Neural crest cell (in vitro differentiated cells): ENCODE measurements around the gene EBF3. TPM values are rescaled to one million over a fixed set of nuclear protein-coding genes. Genes with fewer than 3 reads are reported as not detected.

ENCODE experiments used
- DNase-seq: peaks from one replicate; pipeline ENCODE4 v3.0.0; 2021; ENCODE audit warnings: low read depth, mixed read lengths, low spot score
- H3K27ac Mint-ChIP-seq: one replicate; pipeline ENCODE4 v1.8.0; 2021; ENCODE audit warnings: mild to moderate bottlenecking, mixed read lengths; ENCODE audit not compliant: unreplicated experiment
- H3K27me3 Mint-ChIP-seq: 2 replicates; pipeline ENCODE4 v1.8.0; 2021; ENCODE audit warnings: low read depth, mild to moderate bottlenecking, mixed read lengths
- H3K36me3 Mint-ChIP-seq: 2 replicates; pipeline ENCODE4 v1.8.0; 2021; ENCODE audit warnings: low read depth, mild to moderate bottlenecking, mixed read lengths
- H3K4me1 Mint-ChIP-seq: 2 replicates; pipeline ENCODE4 v1.8.0; 2021; ENCODE audit warnings: mixed read lengths
- H3K4me3 Mint-ChIP-seq: one replicate; pipeline ENCODE4 v1.8.0; 2021; ENCODE audit warnings: mild to moderate bottlenecking, mixed read lengths
- H3K9me3 Mint-ChIP-seq: 2 replicates; pipeline ENCODE4 v1.8.0; 2021; ENCODE audit warnings: mixed read lengths
- total RNA-seq: library from RNA; stranded (reverse); gene quantifications from 2 replicates; pipeline ENCODE4 v1.2.1, GENCODE V29; 2021
- TF ChIP-seq, protein P1 (sequence below): fragments of 200-600 bp; sonication (generic); conservative IDR thresholded peaks from 2 replicates; pipeline ENCODE4 v1.5.0; 2021; ENCODE audit warnings: antibody characterized with exemption, mild to moderate bottlenecking

The EBF3 gene
- total RNA-seq, 1 donor from 2014 or later: 11.6 TPM

DNA sequence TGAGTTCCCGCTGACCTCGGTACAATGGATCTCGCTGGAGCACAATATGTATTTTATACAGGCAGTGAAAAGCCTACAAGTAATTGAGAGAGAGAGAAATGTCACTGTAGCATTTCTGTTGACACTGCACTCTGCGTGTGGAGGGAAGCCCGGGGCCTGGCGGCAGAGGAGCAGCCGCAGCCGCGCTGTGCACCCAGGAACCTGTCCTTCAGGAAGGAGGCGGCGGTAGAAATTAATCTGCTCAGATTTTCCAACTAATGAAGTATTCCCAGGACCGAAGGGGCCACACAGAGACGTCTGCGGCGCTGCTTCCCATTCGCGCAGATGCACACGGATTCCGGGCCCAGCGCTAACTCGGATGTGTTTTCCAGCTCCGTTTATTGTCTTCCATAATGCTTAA, 170.1 kb downstream of the EBF3 start:
- Mint-ChIP-seq H3K4me3 (no peak overlapping the region), H3K27ac (no peak overlapping the region), H3K4me1 (peaks cover 3% of the 10 kb centered on the region), H3K36me3 (peaks cover 12% of the 10 kb centered on the region), H3K9me3 (peaks cover 2% of the 10 kb centered on the region), H3K27me3 (no peaks in the 10 kb centered on the region)
- no peak for DNase-seq
- TF ChIP-seq, protein P1, sequence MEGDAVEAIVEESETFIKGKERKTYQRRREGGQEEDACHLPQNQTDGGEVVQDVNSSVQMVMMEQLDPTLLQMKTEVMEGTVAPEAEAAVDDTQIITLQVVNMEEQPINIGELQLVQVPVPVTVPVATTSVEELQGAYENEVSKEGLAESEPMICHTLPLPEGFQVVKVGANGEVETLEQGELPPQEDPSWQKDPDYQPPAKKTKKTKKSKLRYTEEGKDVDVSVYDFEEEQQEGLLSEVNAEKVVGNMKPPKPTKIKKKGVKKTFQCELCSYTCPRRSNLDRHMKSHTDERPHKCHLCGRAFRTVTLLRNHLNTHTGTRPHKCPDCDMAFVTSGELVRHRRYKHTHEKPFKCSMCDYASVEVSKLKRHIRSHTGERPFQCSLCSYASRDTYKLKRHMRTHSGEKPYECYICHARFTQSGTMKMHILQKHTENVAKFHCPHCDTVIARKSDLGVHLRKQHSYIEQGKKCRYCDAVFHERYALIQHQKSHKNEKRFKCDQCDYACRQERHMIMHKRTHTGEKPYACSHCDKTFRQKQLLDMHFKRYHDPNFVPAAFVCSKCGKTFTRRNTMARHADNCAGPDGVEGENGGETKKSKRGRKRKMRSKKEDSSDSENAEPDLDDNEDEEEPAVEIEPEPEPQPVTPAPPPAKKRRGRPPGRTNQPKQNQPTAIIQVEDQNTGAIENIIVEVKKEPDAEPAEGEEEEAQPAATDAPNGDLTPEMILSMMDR: no peak

DNA sequence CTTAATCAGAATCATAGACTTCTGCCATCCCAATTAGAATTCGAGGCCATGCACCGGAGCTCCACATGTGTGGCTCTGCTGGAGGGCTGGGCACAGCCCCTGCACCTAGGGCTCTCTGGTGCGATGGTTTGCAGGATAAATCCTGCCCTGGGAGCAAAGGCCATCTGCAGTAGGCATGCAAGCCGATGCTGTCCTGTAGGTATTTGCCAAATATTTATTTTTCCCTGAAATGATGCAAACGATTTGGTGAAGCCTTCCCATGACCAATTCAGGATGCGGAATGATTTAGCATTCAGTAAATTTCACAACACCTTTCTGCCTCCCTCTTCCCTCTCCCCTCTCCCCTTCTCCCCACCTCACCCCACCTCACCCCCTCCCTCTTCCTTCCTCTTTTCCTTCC, 170.6 kb downstream of the EBF3 start:
- Mint-ChIP-seq H3K9me3 (peaks cover 2% of the 10 kb centered on the region), H3K27me3 (no peaks in the 10 kb centered on the region), H3K27ac (no peak overlapping the region), H3K4me3 (no peak overlapping the region), H3K36me3 (peaks cover 12% of the 10 kb centered on the region), H3K4me1 (peaks cover 3% of the 10 kb centered on the region)
- TF ChIP-seq, protein P1: no peak
- DNase-seq: no peak

DNA sequence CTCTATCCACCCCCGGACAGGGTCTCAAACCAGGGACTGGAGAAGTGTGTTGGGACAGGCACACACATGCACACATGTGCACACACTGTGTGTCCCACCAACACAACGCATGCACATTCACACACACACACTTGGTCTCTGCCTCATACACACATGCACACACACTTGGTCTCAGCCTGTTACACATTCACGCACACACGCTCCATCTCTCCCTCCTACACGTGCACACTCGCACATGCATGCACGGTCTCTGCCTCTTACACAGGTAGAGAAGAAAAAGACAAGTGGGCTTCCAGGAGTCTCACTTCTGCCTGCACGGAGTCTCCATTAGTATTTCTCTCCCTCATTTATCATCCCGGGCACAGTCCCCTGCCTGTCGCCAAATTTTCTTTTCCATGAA, 171.2 kb downstream of the EBF3 start:
- Mint-ChIP-seq H3K9me3 (peaks cover 2% of the 10 kb centered on the region), H3K36me3 (peaks cover 12% of the 10 kb centered on the region), H3K27ac (no peak overlapping the region), H3K27me3 (no peaks in the 10 kb centered on the region), H3K4me3 (no peak overlapping the region), H3K4me1 (peaks cover 3% of the 10 kb centered on the region)
- no peak for DNase-seq
- TF ChIP-seq, protein P1: no peak

DNA sequence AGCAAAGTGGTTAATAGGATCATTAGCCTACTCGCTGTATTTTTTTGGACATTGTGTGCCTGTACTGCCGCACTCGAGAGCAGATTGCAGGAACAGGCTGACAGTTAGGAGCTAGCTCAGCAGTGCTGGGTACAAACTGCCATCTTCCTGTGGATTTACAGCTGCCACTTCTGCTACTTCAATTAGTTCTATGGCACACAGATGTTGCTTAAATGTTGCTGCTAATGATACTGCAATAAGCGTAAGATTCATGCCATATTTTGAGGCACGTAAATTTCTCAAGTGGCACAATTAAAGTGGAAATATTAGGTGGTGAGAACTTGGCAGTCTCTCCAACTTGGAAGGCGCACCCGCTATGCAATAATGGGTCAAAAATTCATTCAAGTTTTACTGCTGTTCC, 171.9 kb downstream of the EBF3 start:
- Mint-ChIP-seq H3K27me3 (no peaks in the 10 kb centered on the region), H3K27ac (no peak overlapping the region), H3K4me3 (no peak overlapping the region), H3K9me3 (peaks cover 2% of the 10 kb centered on the region), H3K4me1 (peaks cover 3% of the 10 kb centered on the region), H3K36me3 (peaks cover 12% of the 10 kb centered on the region)
- TF ChIP-seq, protein P1: no peak
- DNase-seq: no peak

DNA sequence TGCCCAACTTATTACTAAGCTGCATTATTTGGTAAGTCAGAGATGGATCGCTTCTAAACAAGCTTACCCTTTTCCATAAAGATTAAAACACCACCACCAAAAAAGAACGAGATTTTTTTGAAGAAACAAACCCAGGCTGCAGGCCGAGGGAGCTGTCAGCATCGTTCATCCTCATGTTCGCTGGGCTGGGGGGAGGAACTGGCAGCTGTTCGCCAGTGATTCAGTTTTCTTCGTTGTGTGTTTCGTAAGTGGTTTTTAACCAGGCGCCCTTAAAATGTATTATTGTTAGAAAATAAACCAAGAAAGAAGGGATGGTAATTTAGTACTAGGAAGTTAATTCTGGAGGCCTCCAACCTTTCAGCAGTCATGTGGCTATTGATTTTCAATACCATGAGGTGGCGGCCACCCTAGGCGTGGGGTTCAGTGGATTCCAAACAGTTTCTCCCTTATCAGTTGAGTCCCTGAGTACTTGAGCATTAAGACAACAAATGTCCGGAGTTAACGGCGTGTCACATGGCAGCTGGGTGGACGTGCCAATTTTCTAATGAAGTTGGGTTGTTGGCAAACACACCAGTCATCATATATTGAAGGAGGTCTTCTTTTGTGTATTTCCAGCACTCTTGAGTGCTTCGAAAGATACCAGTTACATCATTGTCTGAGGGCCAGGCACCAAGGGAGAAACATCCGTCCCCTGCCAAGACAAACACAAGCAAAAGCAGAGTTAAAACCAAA, 173.2 kb downstream of the EBF3 start:
- Mint-ChIP-seq H3K4me1 (peaks cover 3% of the 10 kb centered on the region), H3K4me3 (no peak overlapping the region), H3K36me3 (peaks cover 12% of the 10 kb centered on the region), H3K27me3 (no peaks in the 10 kb centered on the region), H3K27ac (no peak overlapping the region), H3K9me3 (peaks cover 2% of the 10 kb centered on the region)
- TF ChIP-seq, protein P1: no peak
- DNase-seq: no peak
